Activated CD4-positive, alpha-beta memory T cell treated with anti-CD3 and anti-CD28 coated beads, Interleukin-2, amount 10 ng/mL, durations not matched to agents 7 days and 5 days (primary cell): Measurements from ENCODE around the gene HINT2. TPM values are rescaled to one million over a fixed set of nuclear protein-coding genes. Genes with fewer than 3 reads are reported as not detected.

Source experiments
- CTCF ChIA-PET: fragments of 350-600 bp; sonication (Branson Sonifier 250); formaldehyde crosslinking; loops from one replicate; lab custom pipeline; 2021; ENCODE audit warnings: antibody characterized with exemption, inconsistent platforms; lab: Charles Lee
- POLR2A ChIA-PET: fragments of 350-600 bp; sonication (Branson Sonifier 250); formaldehyde crosslinking; loops from one replicate; lab custom pipeline; 2021; ENCODE audit warnings: antibody characterized with exemption; lab: Charles Lee
- DNase-seq: peaks from one replicate; pipeline ENCODE4 v3.0.0-alpha.2; 2020
- H3K27ac Mint-ChIP-seq: one replicate; pipeline ENCODE4 v1.8.0; 2021; ENCODE audit warnings: mild to moderate bottlenecking, mixed read lengths
- H3K27me3 Mint-ChIP-seq: one replicate; pipeline ENCODE4 v1.8.0; 2021; ENCODE audit warnings: mixed read lengths
- H3K36me3 Mint-ChIP-seq: one replicate; pipeline ENCODE4 v1.8.0; 2021; ENCODE audit warnings: low read depth, mixed read lengths
- H3K4me1 Mint-ChIP-seq: one replicate; pipeline ENCODE4 v1.8.0; 2021; ENCODE audit warnings: mixed read lengths
- H3K4me3 Mint-ChIP-seq: one replicate; pipeline ENCODE4 v1.8.0; 2021; ENCODE audit warnings: mild to moderate bottlenecking, mixed read lengths
- H3K9me3 Mint-ChIP-seq: one replicate; pipeline ENCODE4 v1.8.0; 2021; ENCODE audit warnings: mixed read lengths
- total RNA-seq, 2 experiments: library from RNA; stranded (reverse); gene quantifications; one replicate each; pipeline ENCODE4 v1.2.3, GENCODE V29; 2021

HINT2 gene
- total RNA-seq, 2 experiments from 2014 or later: 77.8 to 79.2 TPM

- no peak overlapping the region for H3K27ac Mint-ChIP-seq
- H3K4me3 Mint-ChIP-seq: no peak overlapping the region
- no peaks in the 10 kb centered on the region for H3K9me3 Mint-ChIP-seq
- ChIA-PET POLR2A (no interaction called here), CTCF (no interaction called here)
- H3K27me3 Mint-ChIP-seq: peaks cover 4% of the 10 kb centered on the region
- H3K36me3 Mint-ChIP-seq: peaks cover 7% of the 10 kb centered on the region
- peaks cover 36% of the 10 kb centered on the region for H3K4me1 Mint-ChIP-seq
- DNase-seq: no peak
Measured at GRCh38 chr9:35816708-35817107, 1.9 kb upstream of the HINT2 start.

GRCh38 chr9:35814106-35814840, 569 bp downstream of the HINT2 start:
- Mint-ChIP-seq H3K27ac (peak overlapping the region; percentile 92), H3K27me3 (peaks cover 4% of the 10 kb centered on the region), H3K4me1 (peaks cover 44% of the 10 kb centered on the region), H3K4me3 (peak overlapping the region; percentile 87), H3K36me3 (peaks cover 7% of the 10 kb centered on the region), H3K9me3 (no peaks in the 10 kb centered on the region)
- CTCF ChIA-PET: interaction anchor here (0.6 to 1.7 kb wide), 13 partner anchors 11 to 376 kb away, joined by 3 to 12 read pairs (median 4); partner anchors contain the start of genes CCDC107, CLTA, GBA2 and RGP1
- DNase-seq: peak; percentile 62
- POLR2A ChIA-PET: interaction anchor here (0.5 to 3.3 kb wide), 21 partner anchors 11 to 700 kb away, joined by 3 to 10 read pairs (median 4); partner anchors contain the start of genes ARHGEF39, CCDC107, CLTA and CREB3

GRCh38 chr9:35813434-35814105, 1.3 kb downstream of the HINT2 start:
- DNase-seq: no peak
- Mint-ChIP-seq H3K36me3 (peaks cover 7% of the 10 kb centered on the region), H3K27ac (peak overlapping the region; percentile 92), H3K4me3 (peak overlapping the region; percentile 87), H3K27me3 (peaks cover 4% of the 10 kb centered on the region), H3K4me1 (peaks cover 44% of the 10 kb centered on the region), H3K9me3 (no peaks in the 10 kb centered on the region)
- ChIA-PET POLR2A (interaction anchor here (0.5 to 3.3 kb wide), 18 partner anchors 12 to 700 kb away, joined by 3 to 10 read pairs (median 4); partner anchors contain the start of genes CCDC107, CLTA, CREB3 and FAM221B), CTCF (interaction anchor here (0.6 to 2.7 kb wide), 13 partner anchors 12 to 377 kb away, joined by 3 to 14 read pairs (median 5); partner anchors contain the start of genes CCDC107, CLTA, GBA2 and RGP1)

GRCh38 chr9:35812025-35812602, 2.7 kb downstream of the HINT2 start, which contains the start of gene SPAG8:
TSS of gene SPAG8 (minus strand) at chr9:35812262. CDS start at chr9:35812147, 115 bp downstream.
- H3K36me3 Mint-ChIP-seq: peaks cover 7% of the 10 kb centered on the region
- H3K27ac Mint-ChIP-seq: peak within 1 kb of the TSS; percentile 92
- ChIA-PET CTCF (interaction anchor here (0.7 to 3.1 kb wide), 15 partner anchors 9 to 208 kb away, joined by 3 to 16 read pairs (median 4); partner anchors contain the start of gene ARHGEF39), POLR2A (interaction anchor here (0.9 to 3.3 kb wide), 14 partner anchors 10 to 698 kb away, joined by 4 to 11 read pairs (median 4); partner anchors contain the start of genes CCDC107, CREB3, GBA2 and RGP1)
- H3K4me1 Mint-ChIP-seq: peaks cover 44% of the 10 kb centered on the region
- H3K27me3 Mint-ChIP-seq: peaks cover 1% of the 10 kb centered on the region
- DNase-seq: peak; percentile 97
- H3K9me3 Mint-ChIP-seq: no peaks in the 10 kb centered on the region
- peak within 1 kb of the TSS; percentile 74 for H3K4me3 Mint-ChIP-seq

- no peaks in the 10 kb centered on the region for H3K9me3 Mint-ChIP-seq
Measured at GRCh38 chr9:35811381-35812024, 3.3 kb downstream of the HINT2 start.

GRCh38 chr9:35810122-35810521, 4.7 kb downstream of the HINT2 start:
- POLR2A ChIA-PET: no interaction called here

More at GRCh38 chr9:35811381-35812024, 3.3 kb downstream of the HINT2 start:
- peaks cover 11% of the 10 kb centered on the region for H3K36me3 Mint-ChIP-seq
- ChIA-PET POLR2A (interaction anchor here (0.9 to 3.3 kb wide), 14 partner anchors 9 to 698 kb away, joined by 4 to 11 read pairs (median 4); partner anchors contain the start of genes CCDC107, CREB3, GBA2 and RGP1), CTCF (interaction anchor here (0.7 to 3.1 kb wide), 16 partner anchors 8 to 208 kb away, joined by 3 to 16 read pairs (median 4); partner anchors contain the start of gene ARHGEF39)
- peak overlapping the region; percentile 74 for H3K4me3 Mint-ChIP-seq
- DNase-seq: no peak
- peaks cover 44% of the 10 kb centered on the region for H3K4me1 Mint-ChIP-seq
- peak overlapping the region; percentile 92 for H3K27ac Mint-ChIP-seq
- H3K27me3 Mint-ChIP-seq: no peaks in the 10 kb centered on the region

GRCh38 chr9:35808433-35808832, 6.4 kb downstream of the HINT2 start:
- no peak for DNase-seq
- Mint-ChIP-seq H3K4me1 (peaks cover 31% of the 10 kb centered on the region), H3K27me3 (no peaks in the 10 kb centered on the region), H3K36me3 (peaks cover 19% of the 10 kb centered on the region), H3K9me3 (no peaks in the 10 kb centered on the region), H3K4me3 (no peak overlapping the region), H3K27ac (no peak overlapping the region)
- ChIA-PET CTCF (interaction anchor here (0.8 kb wide), 1 partner anchor 13 kb away, joined by 3 read pairs; no protein-coding TSS in a partner anchor), POLR2A (no interaction called here)

More at GRCh38 chr9:35810122-35810521, 4.7 kb downstream of the HINT2 start:
- H3K4me1 Mint-ChIP-seq: peaks cover 40% of the 10 kb centered on the region
- CTCF ChIA-PET: interaction anchor here (3.1 kb wide), 1 partner anchor 20 kb away, joined by 16 read pairs; no protein-coding TSS in a partner anchor
- no peak overlapping the region for H3K4me3 Mint-ChIP-seq
- no peaks in the 10 kb centered on the region for H3K27me3 Mint-ChIP-seq
- no peaks in the 10 kb centered on the region for H3K9me3 Mint-ChIP-seq
- H3K36me3 Mint-ChIP-seq: peaks cover 18% of the 10 kb centered on the region
- DNase-seq: no peak
- H3K27ac Mint-ChIP-seq: no peak overlapping the region

GRCh38 chr9:35806101-35806500, 8.7 kb downstream of the HINT2 start:
- peaks cover 22% of the 10 kb centered on the region for H3K36me3 Mint-ChIP-seq
- no peak overlapping the region for H3K27ac Mint-ChIP-seq
- DNase-seq: no peak
- H3K4me1 Mint-ChIP-seq: peaks cover 7% of the 10 kb centered on the region
- H3K27me3 Mint-ChIP-seq: no peaks in the 10 kb centered on the region
- H3K9me3 Mint-ChIP-seq: no peaks in the 10 kb centered on the region
- POLR2A ChIA-PET: interaction anchor here (1.2 to 1.6 kb wide), 2 partner anchors 10 to 16 kb away, joined by 3 read pairs; no protein-coding TSS in a partner anchor
- H3K4me3 Mint-ChIP-seq: no peak overlapping the region
- CTCF ChIA-PET: no interaction called here

- Mint-ChIP-seq H3K4me1 (peaks cover 18% of the 10 kb centered on the region), H3K9me3 (no peaks in the 10 kb centered on the region), H3K27ac (no peak overlapping the region), H3K4me3 (no peak overlapping the region), H3K36me3 (peaks cover 22% of the 10 kb centered on the region), H3K27me3 (no peaks in the 10 kb centered on the region)
- ChIA-PET CTCF (no interaction called here), POLR2A (interaction anchor here (1.1 to 1.3 kb wide), 2 partner anchors 10 to 13 kb away, joined by 4 read pairs; partner anchors contain the start of genes HINT2 and SPAG8)
- DNase-seq: no peak
Measured at GRCh38 chr9:35801328-35802128, 13.3 kb downstream of the HINT2 start.

GRCh38 chr9:35800530-35800929, 14.3 kb downstream of the HINT2 start:
- ChIA-PET CTCF (no interaction called here), POLR2A (interaction anchor here (1.3 kb wide), 1 partner anchor 14 kb away, joined by 4 read pairs; the partner anchor contains the start of gene HINT2)
- Mint-ChIP-seq H3K9me3 (no peaks in the 10 kb centered on the region), H3K4me1 (peaks cover 21% of the 10 kb centered on the region), H3K27ac (no peak overlapping the region), H3K4me3 (no peak overlapping the region), H3K27me3 (no peaks in the 10 kb centered on the region), H3K36me3 (peaks cover 15% of the 10 kb centered on the region)
- no peak for DNase-seq
